K562 (cell line): ENCODE measurements around the gene PSMA2. TPM values are rescaled to one million over a fixed set of nuclear protein-coding genes. Genes with fewer than 3 reads are reported as not detected.

ENCODE experiments used
- HDAC8 ChIP-seq: fragments of 450-650 bp; IDR thresholded peaks from 2 replicates; pipeline ENCODE4 v1.6.1; 2016; ENCODE audit warnings: mild to moderate bottlenecking, missing genetic modification characterization, moderate library complexity, missing compliant biosample characterization
- KDM5B ChIP-seq: fragments of 200-600 bp; sonication (generic); IDR thresholded peaks from 2 replicates; pipeline ENCODE4 v1.6.1; 2012; ENCODE audit warnings: low read depth, mild to moderate bottlenecking, moderate library complexity, low read length, control low read depth, inconsistent platforms; ENCODE audit not compliant: insufficient replicate concordance
- PHF21A ChIP-seq: fragments of 450-650 bp; IDR thresholded peaks from 2 replicates; pipeline ENCODE4 v1.6.1; 2017; ENCODE audit warnings: low read depth, borderline replicate concordance
- SIN3A ChIP-seq, 2 experiments: fragments of 150-350 bp in 1 of 2; IDR thresholded peaks; 2 replicates each; pipeline ENCODE4 v1.6.1; 2011 to 2016; ENCODE audit warnings: borderline replicate concordance in 2 of 2, low read depth in 2 of 2, low read length in 2 of 2, mild to moderate bottlenecking in 2 of 2, moderate library complexity in 2 of 2; ENCODE audit not compliant: control insufficient read depth in 1 of 2
- SPI1 ChIP-seq: IDR thresholded peaks from 2 replicates; pipeline ENCODE4 v1.6.1; 2011; ENCODE audit warnings: low read depth, low read length, control low read depth, borderline replicate concordance
- TBP ChIP-seq: optimal IDR thresholded peaks from 2 replicates; pipeline ENCODE3; 2011; ENCODE audit warnings: low read depth, low read length, improper control_type of control experiment
- ZEB2 ChIP-seq: fragments of 450-650 bp; IDR thresholded peaks from 2 replicates; pipeline ENCODE4 v1.6.1; 2016
- polyA plus RNA-seq, 8 experiments: library from polyadenylated mRNA; depleted of rRNA in 4 of 8; stranded (reverse) in 5 of 8; unstranded in 3 of 8; fragments of >200 nt; fragmentation: Nextera tagmentation in 2 of 8; fragmentation: Illumina TruSeq in 1 of 8; extraction: Ambion mirVana in 2 of 8; extraction: Trizol in 1 of 8; gene quantifications; 2 replicates each; pipeline versions ENCODE4 v1.2.1 to v1.2.3, GENCODE V29; 2011 to 2014; ENCODE audit warnings: inconsistent platforms in 1 of 8, missing spikeins in 1 of 8
- total RNA-seq, 7 experiments: library from RNA; depleted of rRNA in 6 of 7; stranded (reverse); fragments of >200 nt in 6 of 7; fragmentation: Illumina TruSeq in 2 of 7; extraction: Trizol in 2 of 7; gene quantifications; 2 replicates each; pipeline versions ENCODE4 v1.2.1 to v1.2.3, GENCODE V29; 2011 to 2021; ENCODE audit warnings: low replicate concordance in 1 of 7
- TF ChIP-seq, protein P1 (sequence below): fragments of 200-800 bp; sonication (Bioruptor generic); IDR thresholded peaks from 2 replicates; pipeline ENCODE4 v1.6.1; 2017; ENCODE audit warnings: missing genetic modification characterization, missing compliant biosample characterization
- TF ChIP-seq, protein P2 (sequence below): fragments of 450-650 bp; IDR thresholded peaks from 2 replicates; pipeline ENCODE4 v1.6.1; 2016; ENCODE audit warnings: antibody characterized with exemption
- TF ChIP-seq, protein P3 (sequence below): sonication (generic); formaldehyde crosslinking; IDR thresholded peaks from 2 replicates; pipeline ENCODE4 v1.5.0; 2020; ENCODE audit warnings: missing genetic modification reagents
- TF ChIP-seq, protein P4 (sequence below): fragments of 450-650 bp; IDR thresholded peaks from 2 replicates; pipeline ENCODE4 v1.6.1; 2016

PSMA2 gene
- total and polyA plus RNA-seq, 9 of the 15 experiments (the other 6 are each of a cell fraction or from before 2014, with no cell fraction given): 91.7 to 1,070 (median 213) TPM

DNA sequence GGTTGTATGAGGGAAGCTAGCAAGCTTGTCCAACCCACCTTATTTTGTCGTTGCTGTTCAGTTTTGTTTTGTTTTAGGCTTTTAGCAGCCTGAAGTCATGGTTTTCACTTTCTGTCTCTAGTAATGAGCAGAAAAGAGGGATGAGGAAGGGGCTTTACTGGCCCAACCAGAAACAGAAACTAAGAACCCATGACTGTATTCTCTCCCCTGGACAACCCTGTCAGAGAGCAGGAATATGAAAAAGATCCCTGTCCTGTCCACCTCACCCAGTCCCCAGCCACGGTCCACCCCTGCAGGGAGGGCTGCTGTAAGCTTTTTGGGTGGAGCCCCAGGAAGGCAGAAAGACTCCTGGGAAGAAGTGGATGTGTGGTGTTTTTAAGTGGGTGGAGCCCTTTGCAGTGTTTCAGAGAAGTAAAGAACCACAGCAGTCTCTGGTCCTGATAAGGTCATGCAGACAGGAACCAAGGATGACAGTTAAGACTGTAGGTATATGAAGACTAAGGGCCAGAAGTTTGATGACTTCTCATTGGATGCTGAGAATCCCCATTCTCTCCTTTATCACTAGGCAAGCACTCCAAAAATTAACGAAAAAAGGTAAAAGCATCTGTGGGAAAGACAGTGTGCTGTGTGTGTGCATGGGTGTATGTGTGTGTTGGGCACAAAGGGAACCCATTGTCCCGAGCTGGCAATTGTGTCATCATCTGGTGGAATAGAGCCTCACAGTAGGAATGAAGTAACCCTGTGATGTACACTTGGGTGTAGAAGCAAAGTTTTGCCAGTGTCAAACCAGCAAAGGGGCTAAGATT, 14.1 kb upstream of the PSMA2 start (continued):
- TF ChIP-seq, protein P1, sequence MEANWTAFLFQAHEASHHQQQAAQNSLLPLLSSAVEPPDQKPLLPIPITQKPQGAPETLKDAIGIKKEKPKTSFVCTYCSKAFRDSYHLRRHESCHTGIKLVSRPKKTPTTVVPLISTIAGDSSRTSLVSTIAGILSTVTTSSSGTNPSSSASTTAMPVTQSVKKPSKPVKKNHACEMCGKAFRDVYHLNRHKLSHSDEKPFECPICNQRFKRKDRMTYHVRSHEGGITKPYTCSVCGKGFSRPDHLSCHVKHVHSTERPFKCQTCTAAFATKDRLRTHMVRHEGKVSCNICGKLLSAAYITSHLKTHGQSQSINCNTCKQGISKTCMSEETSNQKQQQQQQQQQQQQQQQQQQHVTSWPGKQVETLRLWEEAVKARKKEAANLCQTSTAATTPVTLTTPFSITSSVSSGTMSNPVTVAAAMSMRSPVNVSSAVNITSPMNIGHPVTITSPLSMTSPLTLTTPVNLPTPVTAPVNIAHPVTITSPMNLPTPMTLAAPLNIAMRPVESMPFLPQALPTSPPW (CRISPR knock-in tag): peak; percentile 29; the same call in 1 of the 2 replicates
- TF ChIP-seq KDM5B (no peak), HDAC8 (no peak), SPI1 (peak; percentile 41; the same call in 1 of the 2 replicates), SIN3A (IDR thresholded peaks at IDR 0.05; ENCODE audit: borderline replicate concordance in 2 of 2, control insufficient read depth in 1 of 2, low read depth in 2 of 2, low read length in 2 of 2) (no peak; a peak in 1 of 4 replicates), PHF21A (no peak), ZEB2 (peak; percentile 71; the same call in 1 of the 2 replicates), TBP (peak; percentile 25)
- TF ChIP-seq, protein P2, sequence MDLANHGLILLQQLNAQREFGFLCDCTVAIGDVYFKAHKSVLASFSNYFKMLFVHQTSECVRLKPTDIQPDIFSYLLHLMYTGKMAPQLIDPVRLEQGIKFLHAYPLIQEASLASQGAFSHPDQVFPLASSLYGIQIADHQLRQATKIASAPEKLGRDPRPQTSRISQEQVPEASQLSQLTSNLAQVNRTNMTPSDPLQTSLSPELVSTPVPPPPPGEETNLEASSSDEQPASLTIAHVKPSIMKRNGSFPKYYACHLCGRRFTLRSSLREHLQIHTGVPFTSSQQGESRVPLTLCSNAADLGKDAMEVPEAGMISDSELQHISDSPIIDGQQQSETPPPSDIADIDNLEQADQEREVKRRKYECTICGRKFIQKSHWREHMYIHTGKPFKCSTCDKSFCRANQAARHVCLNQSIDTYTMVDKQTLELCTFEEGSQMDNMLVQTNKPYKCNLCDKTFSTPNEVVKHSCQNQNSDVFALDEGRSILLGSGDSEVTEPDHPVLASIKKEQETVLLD: 0 out of 2 replicates have a peak, but pooled peaks have one; percentile 10
- TF ChIP-seq, protein P3, sequence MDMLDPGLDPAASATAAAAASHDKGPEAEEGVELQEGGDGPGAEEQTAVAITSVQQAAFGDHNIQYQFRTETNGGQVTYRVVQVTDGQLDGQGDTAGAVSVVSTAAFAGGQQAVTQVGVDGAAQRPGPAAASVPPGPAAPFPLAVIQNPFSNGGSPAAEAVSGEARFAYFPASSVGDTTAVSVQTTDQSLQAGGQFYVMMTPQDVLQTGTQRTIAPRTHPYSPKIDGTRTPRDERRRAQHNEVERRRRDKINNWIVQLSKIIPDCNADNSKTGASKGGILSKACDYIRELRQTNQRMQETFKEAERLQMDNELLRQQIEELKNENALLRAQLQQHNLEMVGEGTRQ (CRISPR knock-in tag): no peak
- TF ChIP-seq, protein P4, sequence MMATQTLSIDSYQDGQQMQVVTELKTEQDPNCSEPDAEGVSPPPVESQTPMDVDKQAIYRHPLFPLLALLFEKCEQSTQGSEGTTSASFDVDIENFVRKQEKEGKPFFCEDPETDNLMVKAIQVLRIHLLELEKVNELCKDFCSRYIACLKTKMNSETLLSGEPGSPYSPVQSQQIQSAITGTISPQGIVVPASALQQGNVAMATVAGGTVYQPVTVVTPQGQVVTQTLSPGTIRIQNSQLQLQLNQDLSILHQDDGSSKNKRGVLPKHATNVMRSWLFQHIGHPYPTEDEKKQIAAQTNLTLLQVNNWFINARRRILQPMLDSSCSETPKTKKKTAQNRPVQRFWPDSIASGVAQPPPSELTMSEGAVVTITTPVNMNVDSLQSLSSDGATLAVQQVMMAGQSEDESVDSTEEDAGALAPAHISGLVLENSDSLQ: peak; percentile 62
